K562 (cell line): ENCODE measurements around the gene ATXN7L1. TPM values are rescaled to one million over a fixed set of nuclear protein-coding genes. Genes with fewer than 3 reads are reported as not detected.

Source experiments
- ARID1B ChIP-seq: fragments of 450-650 bp; IDR thresholded peaks from 2 replicates; pipeline ENCODE4 v1.6.1; 2016; ENCODE audit warnings: antibody characterized with exemption, mild to moderate bottlenecking, inconsistent platforms
- CBFA2T2 ChIP-seq: fragments of 450-650 bp; conservative IDR thresholded peaks from 2 replicates; pipeline ENCODE4 v1.6.1; 2017; ENCODE audit warnings: mild to moderate bottlenecking
- CBX3 ChIP-seq, 2 experiments: IDR thresholded peaks; 1 replicate in 1 of 2; 2 replicates in 1 of 2; pipeline ENCODE4 v1.6.1; 2012; ENCODE audit warnings: inconsistent platforms in 2 of 2, low read length in 2 of 2, borderline replicate concordance in 1 of 2, control low read depth in 1 of 2
- CREB1 ChIP-seq, 2 experiments: sonication (generic) in 1 of 2; formaldehyde crosslinking in 1 of 2; IDR thresholded peaks; 2 replicates each; pipeline versions ENCODE4 v1.6.1 to v1.8.0; 2012 to 2022; ENCODE audit warnings: inconsistent platforms in 1 of 2, mild to moderate bottlenecking in 1 of 2, missing genetic modification reagents in 1 of 2, moderate library complexity in 1 of 2
- FOSL1 ChIP-seq: fragments of 200-800 bp; sonication (Bioruptor generic); conservative IDR thresholded peaks from 2 replicates; pipeline ENCODE4 v1.6.1; 2016; ENCODE audit warnings: missing genetic modification characterization, missing compliant biosample characterization
- HIVEP1 ChIP-seq: fragments of 250-450 bp; sonication (Bioruptor Pico); IDR thresholded peaks from 2 replicates; pipeline ENCODE4 v1.4.0; 2020; ENCODE audit warnings: mild to moderate bottlenecking
- MAFK ChIP-seq: IDR thresholded peaks from 2 replicates; pipeline ENCODE4 v1.6.1; 2011; ENCODE audit warnings: low read length, improper control_type of control experiment
- MCM7 ChIP-seq, 2 experiments: fragments of 450-650 bp; IDR thresholded peaks; 2 replicates each; pipeline ENCODE4 v1.6.1; 2016 to 2018
- ZNF165 ChIP-seq: fragments of 250-450 bp; sonication (Bioruptor Pico); IDR thresholded peaks from 2 replicates; pipeline ENCODE4 v1.4.0; 2020; ENCODE audit warnings: borderline replicate concordance
- ZNF512 ChIP-seq: IDR thresholded peaks from 2 replicates; pipeline ENCODE4 v1.6.1; 2016; ENCODE audit warnings: missing genetic modification characterization, missing compliant biosample characterization
- polyA plus RNA-seq, 8 experiments: library from polyadenylated mRNA; depleted of rRNA in 4 of 8; stranded (reverse) in 5 of 8; unstranded in 3 of 8; fragments of >200 nt; fragmentation: Nextera tagmentation in 2 of 8; fragmentation: Illumina TruSeq in 1 of 8; extraction: Ambion mirVana in 2 of 8; extraction: Trizol in 1 of 8; gene quantifications; 2 replicates each; pipeline versions ENCODE4 v1.2.1 to v1.2.3, GENCODE V29; 2011 to 2014; ENCODE audit warnings: inconsistent platforms in 1 of 8, missing spikeins in 1 of 8
- total RNA-seq, 7 experiments: library from RNA; depleted of rRNA in 6 of 7; stranded (reverse); fragments of >200 nt in 6 of 7; fragmentation: Illumina TruSeq in 2 of 7; extraction: Trizol in 2 of 7; gene quantifications; 2 replicates each; pipeline versions ENCODE4 v1.2.1 to v1.2.3, GENCODE V29; 2011 to 2021; ENCODE audit warnings: low replicate concordance in 1 of 7
- TF ChIP-seq, protein P1 (sequence below): fragments of 450-650 bp; IDR thresholded peaks from 2 replicates; pipeline ENCODE4 v1.6.1; 2016; ENCODE audit warnings: mild to moderate bottlenecking, moderate library complexity
- TF ChIP-seq, protein P2 (sequence below): sonication (generic); formaldehyde crosslinking; IDR thresholded peaks from 2 replicates; pipeline ENCODE4 v1.9.0; 2022; ENCODE audit warnings: mild to moderate bottlenecking, missing genetic modification reagents

ATXN7L1 gene
- total and polyA plus RNA-seq, 9 of the 15 experiments (the other 6 are each of a cell fraction or from before 2014, with no cell fraction given) = 6.6 to 13.7 (median 10.7) TPM

DNA sequence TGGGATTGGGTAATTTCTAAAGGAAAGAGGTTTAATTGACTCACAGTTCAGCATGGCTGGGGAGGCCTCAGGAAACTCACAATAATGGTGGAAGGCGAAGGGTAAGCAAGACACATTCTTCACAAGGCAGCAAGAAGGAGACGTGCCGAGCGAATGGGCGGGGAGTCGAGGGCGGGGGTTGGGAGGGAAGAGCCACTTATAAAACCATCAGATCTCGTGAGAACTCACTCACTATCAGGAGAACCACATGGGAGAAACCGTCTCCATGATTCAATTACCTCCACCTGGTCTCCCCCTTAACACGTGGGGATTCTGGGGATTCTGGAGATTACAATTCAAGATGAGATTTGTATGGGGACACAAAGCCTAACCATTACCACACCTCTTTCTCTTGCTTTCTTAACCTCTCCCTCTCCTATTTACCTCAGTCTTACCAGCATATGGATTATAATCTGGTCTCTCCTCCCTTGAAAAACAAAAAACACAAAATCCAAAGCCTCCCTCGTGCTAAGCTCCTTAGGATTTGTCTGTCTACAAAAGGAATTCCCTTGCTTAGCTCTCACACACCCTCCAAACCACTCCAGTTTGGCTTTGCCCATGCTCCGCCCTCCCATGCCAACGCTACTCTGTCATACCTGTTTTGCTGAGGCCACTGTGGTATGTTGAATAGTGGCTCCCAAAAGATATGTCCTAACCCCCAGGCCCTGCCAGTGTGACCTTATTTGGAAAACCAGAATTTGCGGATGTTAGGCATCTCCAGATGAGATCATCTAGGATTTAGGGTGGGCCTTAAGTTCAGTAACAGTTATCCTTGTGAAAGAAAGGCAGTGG, 275.5 kb downstream of the ATXN7L1 start (continued):
- TF ChIP-seq CREB1 (IDR thresholded peaks at IDR 0.05) = no peak
- TF ChIP-seq CREB1 (CRISPR knock-in tag; IDR thresholded peaks at IDR 0.05) = no peak
- 0 out of 3 replicates have a peak, but pooled peaks of 1 of the 2 experiments have one; percentile 46 for TF ChIP-seq CBX3 (IDR thresholded peaks at IDR 0.05; ENCODE audit: borderline replicate concordance in 1 of 2, low read length in 2 of 2)
- no peak for TF ChIP-seq ZNF512 (tag)
- 0 out of 2 replicates have a peak, but pooled peaks have one; percentile 42 for TF ChIP-seq ARID1B
- TF ChIP-seq, protein P1, sequence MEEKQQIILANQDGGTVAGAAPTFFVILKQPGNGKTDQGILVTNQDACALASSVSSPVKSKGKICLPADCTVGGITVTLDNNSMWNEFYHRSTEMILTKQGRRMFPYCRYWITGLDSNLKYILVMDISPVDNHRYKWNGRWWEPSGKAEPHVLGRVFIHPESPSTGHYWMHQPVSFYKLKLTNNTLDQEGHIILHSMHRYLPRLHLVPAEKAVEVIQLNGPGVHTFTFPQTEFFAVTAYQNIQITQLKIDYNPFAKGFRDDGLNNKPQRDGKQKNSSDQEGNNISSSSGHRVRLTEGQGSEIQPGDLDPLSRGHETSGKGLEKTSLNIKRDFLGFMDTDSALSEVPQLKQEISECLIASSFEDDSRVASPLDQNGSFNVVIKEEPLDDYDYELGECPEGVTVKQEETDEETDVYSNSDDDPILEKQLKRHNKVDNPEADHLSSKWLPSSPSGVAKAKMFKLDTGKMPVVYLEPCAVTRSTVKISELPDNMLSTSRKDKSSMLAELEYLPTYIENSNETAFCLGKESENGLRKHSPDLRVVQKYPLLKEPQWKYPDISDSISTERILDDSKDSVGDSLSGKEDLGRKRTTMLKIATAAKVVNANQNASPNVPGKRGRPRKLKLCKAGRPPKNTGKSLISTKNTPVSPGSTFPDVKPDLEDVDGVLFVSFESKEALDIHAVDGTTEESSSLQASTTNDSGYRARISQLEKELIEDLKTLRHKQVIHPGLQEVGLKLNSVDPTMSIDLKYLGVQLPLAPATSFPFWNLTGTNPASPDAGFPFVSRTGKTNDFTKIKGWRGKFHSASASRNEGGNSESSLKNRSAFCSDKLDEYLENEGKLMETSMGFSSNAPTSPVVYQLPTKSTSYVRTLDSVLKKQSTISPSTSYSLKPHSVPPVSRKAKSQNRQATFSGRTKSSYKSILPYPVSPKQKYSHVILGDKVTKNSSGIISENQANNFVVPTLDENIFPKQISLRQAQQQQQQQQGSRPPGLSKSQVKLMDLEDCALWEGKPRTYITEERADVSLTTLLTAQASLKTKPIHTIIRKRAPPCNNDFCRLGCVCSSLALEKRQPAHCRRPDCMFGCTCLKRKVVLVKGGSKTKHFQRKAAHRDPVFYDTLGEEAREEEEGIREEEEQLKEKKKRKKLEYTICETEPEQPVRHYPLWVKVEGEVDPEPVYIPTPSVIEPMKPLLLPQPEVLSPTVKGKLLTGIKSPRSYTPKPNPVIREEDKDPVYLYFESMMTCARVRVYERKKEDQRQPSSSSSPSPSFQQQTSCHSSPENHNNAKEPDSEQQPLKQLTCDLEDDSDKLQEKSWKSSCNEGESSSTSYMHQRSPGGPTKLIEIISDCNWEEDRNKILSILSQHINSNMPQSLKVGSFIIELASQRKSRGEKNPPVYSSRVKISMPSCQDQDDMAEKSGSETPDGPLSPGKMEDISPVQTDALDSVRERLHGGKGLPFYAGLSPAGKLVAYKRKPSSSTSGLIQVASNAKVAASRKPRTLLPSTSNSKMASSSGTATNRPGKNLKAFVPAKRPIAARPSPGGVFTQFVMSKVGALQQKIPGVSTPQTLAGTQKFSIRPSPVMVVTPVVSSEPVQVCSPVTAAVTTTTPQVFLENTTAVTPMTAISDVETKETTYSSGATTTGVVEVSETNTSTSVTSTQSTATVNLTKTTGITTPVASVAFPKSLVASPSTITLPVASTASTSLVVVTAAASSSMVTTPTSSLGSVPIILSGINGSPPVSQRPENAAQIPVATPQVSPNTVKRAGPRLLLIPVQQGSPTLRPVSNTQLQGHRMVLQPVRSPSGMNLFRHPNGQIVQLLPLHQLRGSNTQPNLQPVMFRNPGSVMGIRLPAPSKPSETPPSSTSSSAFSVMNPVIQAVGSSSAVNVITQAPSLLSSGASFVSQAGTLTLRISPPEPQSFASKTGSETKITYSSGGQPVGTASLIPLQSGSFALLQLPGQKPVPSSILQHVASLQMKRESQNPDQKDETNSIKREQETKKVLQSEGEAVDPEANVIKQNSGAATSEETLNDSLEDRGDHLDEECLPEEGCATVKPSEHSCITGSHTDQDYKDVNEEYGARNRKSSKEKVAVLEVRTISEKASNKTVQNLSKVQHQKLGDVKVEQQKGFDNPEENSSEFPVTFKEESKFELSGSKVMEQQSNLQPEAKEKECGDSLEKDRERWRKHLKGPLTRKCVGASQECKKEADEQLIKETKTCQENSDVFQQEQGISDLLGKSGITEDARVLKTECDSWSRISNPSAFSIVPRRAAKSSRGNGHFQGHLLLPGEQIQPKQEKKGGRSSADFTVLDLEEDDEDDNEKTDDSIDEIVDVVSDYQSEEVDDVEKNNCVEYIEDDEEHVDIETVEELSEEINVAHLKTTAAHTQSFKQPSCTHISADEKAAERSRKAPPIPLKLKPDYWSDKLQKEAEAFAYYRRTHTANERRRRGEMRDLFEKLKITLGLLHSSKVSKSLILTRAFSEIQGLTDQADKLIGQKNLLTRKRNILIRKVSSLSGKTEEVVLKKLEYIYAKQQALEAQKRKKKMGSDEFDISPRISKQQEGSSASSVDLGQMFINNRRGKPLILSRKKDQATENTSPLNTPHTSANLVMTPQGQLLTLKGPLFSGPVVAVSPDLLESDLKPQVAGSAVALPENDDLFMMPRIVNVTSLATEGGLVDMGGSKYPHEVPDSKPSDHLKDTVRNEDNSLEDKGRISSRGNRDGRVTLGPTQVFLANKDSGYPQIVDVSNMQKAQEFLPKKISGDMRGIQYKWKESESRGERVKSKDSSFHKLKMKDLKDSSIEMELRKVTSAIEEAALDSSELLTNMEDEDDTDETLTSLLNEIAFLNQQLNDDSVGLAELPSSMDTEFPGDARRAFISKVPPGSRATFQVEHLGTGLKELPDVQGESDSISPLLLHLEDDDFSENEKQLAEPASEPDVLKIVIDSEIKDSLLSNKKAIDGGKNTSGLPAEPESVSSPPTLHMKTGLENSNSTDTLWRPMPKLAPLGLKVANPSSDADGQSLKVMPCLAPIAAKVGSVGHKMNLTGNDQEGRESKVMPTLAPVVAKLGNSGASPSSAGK = peak; percentile 92
- TF ChIP-seq MAFK = no peak
- TF ChIP-seq FOSL1 (tag) = 0 out of 2 replicates have a peak, but pooled peaks have one; percentile 2
- TF ChIP-seq ZNF165 = no peak
- TF ChIP-seq, protein P2, sequence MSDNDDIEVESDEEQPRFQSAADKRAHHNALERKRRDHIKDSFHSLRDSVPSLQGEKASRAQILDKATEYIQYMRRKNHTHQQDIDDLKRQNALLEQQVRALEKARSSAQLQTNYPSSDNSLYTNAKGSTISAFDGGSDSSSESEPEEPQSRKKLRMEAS = peak; percentile 33; the same call in 1 of the 2 replicates
- TF ChIP-seq HIVEP1 (CRISPR knock-in tag) = no peak
- peak; percentile 23; the same call in 1 of the 2 replicates for TF ChIP-seq CBFA2T2
- TF ChIP-seq MCM7 (IDR thresholded peaks at IDR 0.05) = no peak
